ENCODE data around the gene ZNF326. TPM values are rescaled to one million over a fixed set of nuclear protein-coding genes. Genes with fewer than 3 reads are reported as not detected.

ZNF326 gene
- total RNA-seq, 1 donor from 2014 or later, result 9.1 TPM

DNA sequence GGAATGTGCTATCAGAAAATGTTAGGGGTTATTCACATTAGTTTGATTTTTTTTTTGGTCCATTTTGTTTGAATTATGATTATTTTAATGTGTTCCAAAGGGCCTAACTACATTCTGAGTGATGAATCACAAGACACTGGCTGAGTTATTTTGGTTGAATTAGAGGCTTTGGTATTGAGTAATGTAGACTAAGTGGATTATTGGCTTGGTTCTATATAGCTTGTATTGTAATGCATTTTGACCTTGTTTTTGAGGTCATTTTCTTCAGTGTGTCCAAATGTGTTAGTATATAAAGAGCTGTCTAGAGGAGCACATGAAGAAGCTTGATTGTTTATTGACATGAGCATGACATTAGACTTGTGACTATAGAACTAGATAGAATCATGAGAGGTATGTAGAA is 3.4 kb downstream of the ZNF326 start:
- TF ChIP-seq, protein P1, sequence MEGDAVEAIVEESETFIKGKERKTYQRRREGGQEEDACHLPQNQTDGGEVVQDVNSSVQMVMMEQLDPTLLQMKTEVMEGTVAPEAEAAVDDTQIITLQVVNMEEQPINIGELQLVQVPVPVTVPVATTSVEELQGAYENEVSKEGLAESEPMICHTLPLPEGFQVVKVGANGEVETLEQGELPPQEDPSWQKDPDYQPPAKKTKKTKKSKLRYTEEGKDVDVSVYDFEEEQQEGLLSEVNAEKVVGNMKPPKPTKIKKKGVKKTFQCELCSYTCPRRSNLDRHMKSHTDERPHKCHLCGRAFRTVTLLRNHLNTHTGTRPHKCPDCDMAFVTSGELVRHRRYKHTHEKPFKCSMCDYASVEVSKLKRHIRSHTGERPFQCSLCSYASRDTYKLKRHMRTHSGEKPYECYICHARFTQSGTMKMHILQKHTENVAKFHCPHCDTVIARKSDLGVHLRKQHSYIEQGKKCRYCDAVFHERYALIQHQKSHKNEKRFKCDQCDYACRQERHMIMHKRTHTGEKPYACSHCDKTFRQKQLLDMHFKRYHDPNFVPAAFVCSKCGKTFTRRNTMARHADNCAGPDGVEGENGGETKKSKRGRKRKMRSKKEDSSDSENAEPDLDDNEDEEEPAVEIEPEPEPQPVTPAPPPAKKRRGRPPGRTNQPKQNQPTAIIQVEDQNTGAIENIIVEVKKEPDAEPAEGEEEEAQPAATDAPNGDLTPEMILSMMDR (conservative IDR thresholded peaks at IDR 0.05; ENCODE audit: low read depth, low read length), result no peak
- H3K4me3 ChIP-seq (ENCODE audit: low read depth, low read length), result no peak overlapping the region
- DNase-seq (ENCODE audit: low read depth), result no peak

DNA sequence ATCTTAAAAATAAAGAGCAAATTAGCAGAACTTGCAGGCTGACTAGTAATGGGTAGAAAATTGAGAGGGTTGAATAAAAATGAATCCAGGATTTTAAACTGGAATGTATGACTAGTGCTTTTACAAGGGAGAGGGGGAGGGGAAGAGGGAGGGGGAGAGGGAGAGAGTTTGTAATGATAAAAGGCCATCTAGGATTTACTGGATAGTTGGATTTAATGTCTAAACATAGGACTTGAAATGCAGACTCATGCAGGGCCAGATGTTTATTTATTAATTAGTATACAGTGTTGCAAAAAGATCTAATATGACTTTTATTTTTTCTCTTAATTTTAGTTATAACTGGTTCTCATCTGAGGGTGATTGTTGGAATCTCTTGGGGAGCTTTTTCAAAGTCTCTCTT is 4.3 kb downstream of the ZNF326 start:
- TF ChIP-seq, protein P1 (conservative IDR thresholded peaks at IDR 0.05; ENCODE audit: low read depth, low read length), result no peak
- no peak overlapping the region for H3K4me3 ChIP-seq (ENCODE audit: low read depth, low read length)
- no peak for DNase-seq (ENCODE audit: low read depth)

DNA sequence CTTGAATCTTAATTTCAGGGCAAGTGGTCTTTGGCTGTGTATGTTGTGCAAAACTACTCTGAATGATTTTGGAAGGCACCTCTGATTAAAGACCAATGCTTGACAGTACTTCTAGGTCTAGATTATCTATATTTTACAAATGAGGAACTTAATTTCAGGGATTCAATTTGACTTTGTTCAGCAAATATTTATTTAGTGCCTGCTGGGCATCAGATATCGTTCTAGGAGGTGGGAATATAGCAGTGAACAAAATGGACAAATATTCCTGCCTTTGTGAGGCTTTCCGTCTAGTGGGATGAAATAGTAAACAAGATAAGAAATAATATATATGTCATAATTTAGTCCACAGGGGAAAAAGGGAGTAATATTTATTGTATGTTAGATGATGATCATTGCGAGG is 4.7 kb downstream of the ZNF326 start:
- no peak for DNase-seq (ENCODE audit: low read depth)
- no peak overlapping the region for H3K4me3 ChIP-seq (ENCODE audit: low read depth, low read length)
- TF ChIP-seq, protein P1 (conservative IDR thresholded peaks at IDR 0.05; ENCODE audit: low read depth, low read length), result no peak

DNA sequence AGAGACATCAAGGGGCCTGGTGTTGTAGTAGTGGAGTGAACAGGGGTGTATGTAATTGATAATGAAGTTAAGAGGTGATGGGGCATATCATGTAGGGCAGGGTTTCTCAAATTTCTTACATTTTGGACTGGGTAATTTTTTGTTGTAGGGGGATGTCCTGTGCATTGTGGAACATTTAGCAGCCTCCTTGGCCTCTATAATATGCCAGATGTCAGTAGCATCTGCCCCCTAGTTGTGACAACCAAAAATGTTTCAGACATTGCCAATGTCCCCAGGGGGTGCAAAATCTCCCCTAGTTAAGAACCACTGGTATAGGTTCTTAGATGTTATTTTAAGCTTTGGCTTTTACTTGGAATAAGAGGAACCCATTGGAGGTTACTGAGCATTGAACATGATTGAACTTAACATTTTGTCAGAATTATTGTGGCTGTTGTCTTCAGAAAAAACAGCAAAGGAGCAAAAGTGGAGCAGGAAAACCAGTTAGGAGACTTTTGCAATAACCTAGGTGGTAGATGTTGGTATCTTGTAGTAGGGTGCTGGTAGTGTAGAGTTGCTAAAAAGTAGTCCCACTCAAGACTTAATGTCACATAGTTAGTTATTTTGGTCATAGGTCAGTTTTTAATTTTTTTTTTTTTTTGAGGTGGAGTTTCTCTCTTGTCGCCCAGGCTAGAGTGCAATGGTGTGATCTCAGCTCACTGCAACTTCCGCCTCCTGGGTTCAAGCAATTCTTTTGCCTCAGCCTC is 6.2 kb downstream of the ZNF326 start:
- no peak for DNase-seq (ENCODE audit: low read depth)
- H3K4me3 ChIP-seq (ENCODE audit: low read depth, low read length), result no peak overlapping the region
- TF ChIP-seq, protein P1 (conservative IDR thresholded peaks at IDR 0.05; ENCODE audit: low read depth, low read length), result peak; percentile 29

DNA sequence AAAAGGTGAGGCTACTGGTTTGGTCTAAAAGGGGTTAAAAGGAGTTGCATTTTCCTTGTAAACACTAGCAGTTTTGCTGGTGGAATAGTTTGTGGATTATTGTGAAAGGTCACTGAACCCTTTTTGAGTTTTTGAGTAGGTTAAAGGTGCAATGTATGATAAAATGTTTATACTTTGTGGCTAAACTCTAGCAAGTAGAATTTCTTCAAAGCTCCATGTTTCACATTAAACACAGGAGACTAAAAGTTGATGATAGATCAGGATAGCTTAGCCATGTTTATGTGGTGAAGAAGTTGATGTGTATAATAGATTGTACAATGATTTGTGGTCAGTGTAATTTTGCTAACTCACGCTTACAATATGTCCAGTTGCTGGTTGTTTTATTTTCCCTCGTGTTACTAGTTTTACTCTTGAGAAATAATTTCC is 13.1 kb downstream of the ZNF326 start:
- no peak overlapping the region for H3K4me3 ChIP-seq (ENCODE audit: low read depth, low read length)
- no peak for DNase-seq (ENCODE audit: low read depth)
- TF ChIP-seq, protein P1 (conservative IDR thresholded peaks at IDR 0.05; ENCODE audit: low read depth, low read length), result no peak

DNA sequence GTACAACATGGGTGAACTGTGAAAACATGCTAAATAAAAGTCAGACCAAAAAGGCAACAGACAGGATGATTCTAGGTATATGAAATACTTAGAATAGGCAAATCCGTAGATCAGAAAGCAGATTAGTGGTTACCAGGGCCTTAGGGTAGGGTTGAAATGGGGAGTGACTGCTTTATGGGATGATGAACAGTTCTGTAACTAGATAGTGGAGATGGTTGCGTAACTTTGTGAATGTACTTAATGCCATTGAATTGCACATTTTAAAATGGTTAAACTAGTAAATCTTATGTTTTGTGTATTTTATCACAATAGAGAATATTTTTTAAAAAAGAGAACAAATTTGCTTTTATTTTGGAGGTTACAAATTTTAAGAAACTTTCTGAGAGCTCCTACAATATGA is 17.4 kb downstream of the ZNF326 start:
- TF ChIP-seq, protein P1 (conservative IDR thresholded peaks at IDR 0.05; ENCODE audit: low read depth, low read length), result no peak
- no peak overlapping the region for H3K4me3 ChIP-seq (ENCODE audit: low read depth, low read length)
- no peak for DNase-seq (ENCODE audit: low read depth)

DNA sequence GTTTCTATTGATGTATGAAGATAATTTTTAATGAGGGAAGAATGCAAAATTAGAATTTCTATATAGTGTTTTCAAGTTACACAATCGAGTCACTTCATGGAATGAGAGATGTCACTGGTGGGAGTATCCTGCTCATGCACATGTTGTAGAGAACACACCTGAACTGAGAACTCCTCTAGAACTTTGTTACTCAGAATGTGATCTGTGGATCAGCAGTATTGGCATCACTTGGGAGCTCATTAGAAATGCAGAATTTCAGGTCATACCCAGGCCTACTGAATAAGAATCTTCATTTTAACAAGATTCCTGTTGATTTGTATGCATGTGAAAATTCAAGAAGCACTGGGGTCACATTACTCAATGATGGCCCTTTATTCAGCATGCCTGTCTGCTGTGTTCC is 28.8 kb downstream of the ZNF326 start:
- DNase-seq (ENCODE audit: low read depth), result no peak
- no peak overlapping the region for H3K4me3 ChIP-seq (ENCODE audit: low read depth, low read length)
- TF ChIP-seq, protein P1 (conservative IDR thresholded peaks at IDR 0.05; ENCODE audit: low read depth, low read length), result no peak
